Mononuclear cell (primary cell): ENCODE data around the gene SDK1. TPM values are rescaled to one million over a fixed set of nuclear protein-coding genes. Genes with fewer than 3 reads are reported as not detected.

Experiments used
- H3K27me3 ChIP-seq: 2 replicates; pipeline ENCODE4 v1.6.0; 2011; ENCODE audit warnings: low read length, control low read depth; ENCODE audit not compliant: insufficient read depth
- H3K4me1 ChIP-seq: 2 replicates; pipeline ENCODE4 v1.5.1; 2011; ENCODE audit warnings: mild to moderate bottlenecking, low read length, control low read depth; ENCODE audit not compliant: insufficient read depth
- H3K4me3 ChIP-seq: 2 replicates; pipeline ENCODE4 v1.5.1; 2011; ENCODE audit warnings: mild to moderate bottlenecking, low read length, moderate library complexity
- H3K9me3 ChIP-seq: 2 replicates; pipeline ENCODE4 v1.5.1; 2011; ENCODE audit warnings: low read depth, mild to moderate bottlenecking, control low read depth, low read length
- total RNA-seq: library from RNA; depleted of rRNA; stranded (reverse); fragments of >200 nt; gene quantifications from one replicate; pipeline ENCODE4 v1.2.3, GENCODE V29; 2012

Gene SDK1
- total RNA-seq, 1 donor = 0.31 TPM

GRCh38 chr7:3787717-3788264 lies 486.7 kb downstream of the SDK1 start:
- Histone ChIP-seq H3K4me3 (no peak overlapping the region), H3K27me3 (no peaks in the 10 kb centered on the region), H3K9me3 (no peaks in the 10 kb centered on the region), H3K4me1 (no peaks in the 10 kb centered on the region)

GRCh38 chr7:3790803-3791202 lies 489.8 kb downstream of the SDK1 start:
- Histone ChIP-seq H3K4me3 (no peak overlapping the region), H3K4me1 (no peaks in the 10 kb centered on the region), H3K9me3 (no peaks in the 10 kb centered on the region), H3K27me3 (no peaks in the 10 kb centered on the region)

GRCh38 chr7:3791327-3791726 lies 490.3 kb downstream of the SDK1 start:
- Histone ChIP-seq H3K9me3 (no peaks in the 10 kb centered on the region), H3K4me3 (no peak overlapping the region), H3K27me3 (no peaks in the 10 kb centered on the region), H3K4me1 (no peaks in the 10 kb centered on the region)

- no peak overlapping the region for H3K4me3 ChIP-seq
- no peaks in the 10 kb centered on the region for H3K27me3 ChIP-seq
- H3K9me3 ChIP-seq = no peaks in the 10 kb centered on the region
- no peaks in the 10 kb centered on the region for H3K4me1 ChIP-seq
These were observed 494.1 kb downstream of the SDK1 start for GRCh38 chr7:3795141-3795540.

GRCh38 chr7:3795781-3796180 lies 494.7 kb downstream of the SDK1 start:
- Histone ChIP-seq H3K4me3 (no peak overlapping the region), H3K9me3 (no peaks in the 10 kb centered on the region), H3K4me1 (no peaks in the 10 kb centered on the region), H3K27me3 (no peaks in the 10 kb centered on the region)

GRCh38 chr7:3805151-3805550 lies 504.1 kb downstream of the SDK1 start:
- H3K27me3 ChIP-seq = no peaks in the 10 kb centered on the region
- H3K4me1 ChIP-seq = no peaks in the 10 kb centered on the region
- no peaks in the 10 kb centered on the region for H3K9me3 ChIP-seq
- no peak overlapping the region for H3K4me3 ChIP-seq

GRCh38 chr7:3806516-3806915 lies 505.5 kb downstream of the SDK1 start:
- no peak overlapping the region for H3K4me3 ChIP-seq

GRCh38 chr7:3807824-3808223 lies 506.8 kb downstream of the SDK1 start:
- no peak overlapping the region for H3K4me3 ChIP-seq
- H3K9me3 ChIP-seq = no peaks in the 10 kb centered on the region
- H3K4me1 ChIP-seq = no peaks in the 10 kb centered on the region
- H3K27me3 ChIP-seq = no peaks in the 10 kb centered on the region

More at GRCh38 chr7:3806516-3806915, 505.5 kb downstream of the SDK1 start:
- no peaks in the 10 kb centered on the region for H3K4me1 ChIP-seq
- no peaks in the 10 kb centered on the region for H3K9me3 ChIP-seq
- H3K27me3 ChIP-seq = no peaks in the 10 kb centered on the region

- H3K27me3 ChIP-seq = no peaks in the 10 kb centered on the region
- no peaks in the 10 kb centered on the region for H3K4me1 ChIP-seq
- H3K4me3 ChIP-seq = no peak overlapping the region
- no peaks in the 10 kb centered on the region for H3K9me3 ChIP-seq
These were observed 520.4 kb downstream of the SDK1 start for GRCh38 chr7:3821488-3821887.

GRCh38 chr7:3825491-3825890 lies 524.4 kb downstream of the SDK1 start:
- Histone ChIP-seq H3K4me3 (no peak overlapping the region), H3K4me1 (no peaks in the 10 kb centered on the region), H3K27me3 (no peaks in the 10 kb centered on the region), H3K9me3 (no peaks in the 10 kb centered on the region)

- no peaks in the 10 kb centered on the region for H3K27me3 ChIP-seq
- H3K9me3 ChIP-seq = no peaks in the 10 kb centered on the region
- H3K4me1 ChIP-seq = no peaks in the 10 kb centered on the region
- H3K4me3 ChIP-seq = no peak overlapping the region
These were observed 531.1 kb downstream of the SDK1 start for GRCh38 chr7:3832199-3832598.

- Histone ChIP-seq H3K4me3 (no peak overlapping the region), H3K27me3 (no peaks in the 10 kb centered on the region), H3K4me1 (no peaks in the 10 kb centered on the region), H3K9me3 (no peaks in the 10 kb centered on the region)
These were observed 534.1 kb downstream of the SDK1 start for GRCh38 chr7:3835109-3835508.

- no peaks in the 10 kb centered on the region for H3K4me1 ChIP-seq
- no peaks in the 10 kb centered on the region for H3K27me3 ChIP-seq
- H3K4me3 ChIP-seq = no peak overlapping the region
- H3K9me3 ChIP-seq = no peaks in the 10 kb centered on the region
These were observed 535.8 kb downstream of the SDK1 start for GRCh38 chr7:3836855-3837254.

GRCh38 chr7:3844540-3845151 lies 543.6 kb downstream of the SDK1 start:
- H3K9me3 ChIP-seq = no peaks in the 10 kb centered on the region
- H3K27me3 ChIP-seq = no peaks in the 10 kb centered on the region
- H3K4me3 ChIP-seq = no peak overlapping the region
- H3K4me1 ChIP-seq = no peaks in the 10 kb centered on the region

GRCh38 chr7:3846738-3847137 lies 545.7 kb downstream of the SDK1 start:
- H3K9me3 ChIP-seq = no peaks in the 10 kb centered on the region
- H3K4me3 ChIP-seq = no peak overlapping the region
- H3K4me1 ChIP-seq = no peaks in the 10 kb centered on the region
- H3K27me3 ChIP-seq = no peaks in the 10 kb centered on the region

- H3K9me3 ChIP-seq = no peaks in the 10 kb centered on the region
- no peak overlapping the region for H3K4me3 ChIP-seq
- H3K27me3 ChIP-seq = no peaks in the 10 kb centered on the region
- no peaks in the 10 kb centered on the region for H3K4me1 ChIP-seq
These were observed 546.3 kb downstream of the SDK1 start for GRCh38 chr7:3847336-3847735.
